ENCODE results near the gene GALNT12. TPM values are rescaled to one million over a fixed set of nuclear protein-coding genes. Genes with fewer than 3 reads are reported as not detected.

Gene GALNT12
- total RNA-seq, 3 donors from 2014 or later, result 2.6 to 6.6 (median 3.9) TPM

DNA sequence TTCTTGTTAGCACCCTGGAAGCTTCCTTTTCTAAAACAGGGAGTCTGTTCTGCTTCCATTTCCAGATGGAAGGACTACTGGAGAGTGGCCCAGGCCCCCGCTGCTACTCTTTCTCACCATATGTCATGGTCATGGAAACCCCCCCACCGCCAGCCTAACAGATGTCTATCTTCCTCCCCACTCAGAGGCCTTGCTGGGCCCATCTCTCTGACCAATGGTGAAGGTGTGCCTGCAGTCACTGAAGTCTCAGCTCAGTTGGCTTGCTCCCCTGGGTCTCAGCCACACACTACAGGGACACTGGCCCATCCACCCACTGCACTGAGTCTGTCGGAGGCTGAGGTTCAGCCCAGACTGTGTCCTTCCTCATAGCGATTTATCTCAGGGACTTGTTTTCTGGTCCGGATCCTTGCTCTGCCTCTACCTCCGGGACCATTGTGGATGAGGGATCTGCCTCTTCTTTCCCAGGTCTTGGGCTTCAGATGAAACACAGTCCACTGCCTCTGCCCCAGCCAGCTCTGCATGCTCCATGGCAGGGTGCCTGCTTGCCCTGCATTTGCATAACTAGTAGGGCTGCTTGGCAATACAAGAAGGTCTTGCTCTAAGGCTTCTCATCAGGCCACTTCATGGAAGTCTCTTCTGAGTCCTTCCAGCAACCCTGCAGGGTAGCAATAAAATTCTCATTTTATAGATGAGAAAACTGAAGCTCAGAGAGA lies 30.8 kb downstream of the GALNT12 start:
- Histone ChIP-seq H3K4me3 (no peak overlapping the region), H3K36me3 (no peaks in the 10 kb centered on the region), H3K9me3 (no peaks in the 10 kb centered on the region), H3K27me3 (no peaks in the 10 kb centered on the region), H3K27ac (no peak overlapping the region), H3K4me1 (no peaks in the 10 kb centered on the region)
- TF ChIP-seq, protein P1, sequence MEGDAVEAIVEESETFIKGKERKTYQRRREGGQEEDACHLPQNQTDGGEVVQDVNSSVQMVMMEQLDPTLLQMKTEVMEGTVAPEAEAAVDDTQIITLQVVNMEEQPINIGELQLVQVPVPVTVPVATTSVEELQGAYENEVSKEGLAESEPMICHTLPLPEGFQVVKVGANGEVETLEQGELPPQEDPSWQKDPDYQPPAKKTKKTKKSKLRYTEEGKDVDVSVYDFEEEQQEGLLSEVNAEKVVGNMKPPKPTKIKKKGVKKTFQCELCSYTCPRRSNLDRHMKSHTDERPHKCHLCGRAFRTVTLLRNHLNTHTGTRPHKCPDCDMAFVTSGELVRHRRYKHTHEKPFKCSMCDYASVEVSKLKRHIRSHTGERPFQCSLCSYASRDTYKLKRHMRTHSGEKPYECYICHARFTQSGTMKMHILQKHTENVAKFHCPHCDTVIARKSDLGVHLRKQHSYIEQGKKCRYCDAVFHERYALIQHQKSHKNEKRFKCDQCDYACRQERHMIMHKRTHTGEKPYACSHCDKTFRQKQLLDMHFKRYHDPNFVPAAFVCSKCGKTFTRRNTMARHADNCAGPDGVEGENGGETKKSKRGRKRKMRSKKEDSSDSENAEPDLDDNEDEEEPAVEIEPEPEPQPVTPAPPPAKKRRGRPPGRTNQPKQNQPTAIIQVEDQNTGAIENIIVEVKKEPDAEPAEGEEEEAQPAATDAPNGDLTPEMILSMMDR (IDR thresholded peaks at IDR 0.05), result no peak
- TF ChIP-seq POLR2A (IDR thresholded peaks at IDR 0.05) (no peak), POLR2AphosphoS5 (IDR thresholded peaks at IDR 0.05) (no peak)
- no peak for DNase-seq (ENCODE audit: low spot score in 2 of 2)
- intact Hi-C loops (cut with DNase I; ENCODE audit: low total_unique reads), result no loop called here

DNA sequence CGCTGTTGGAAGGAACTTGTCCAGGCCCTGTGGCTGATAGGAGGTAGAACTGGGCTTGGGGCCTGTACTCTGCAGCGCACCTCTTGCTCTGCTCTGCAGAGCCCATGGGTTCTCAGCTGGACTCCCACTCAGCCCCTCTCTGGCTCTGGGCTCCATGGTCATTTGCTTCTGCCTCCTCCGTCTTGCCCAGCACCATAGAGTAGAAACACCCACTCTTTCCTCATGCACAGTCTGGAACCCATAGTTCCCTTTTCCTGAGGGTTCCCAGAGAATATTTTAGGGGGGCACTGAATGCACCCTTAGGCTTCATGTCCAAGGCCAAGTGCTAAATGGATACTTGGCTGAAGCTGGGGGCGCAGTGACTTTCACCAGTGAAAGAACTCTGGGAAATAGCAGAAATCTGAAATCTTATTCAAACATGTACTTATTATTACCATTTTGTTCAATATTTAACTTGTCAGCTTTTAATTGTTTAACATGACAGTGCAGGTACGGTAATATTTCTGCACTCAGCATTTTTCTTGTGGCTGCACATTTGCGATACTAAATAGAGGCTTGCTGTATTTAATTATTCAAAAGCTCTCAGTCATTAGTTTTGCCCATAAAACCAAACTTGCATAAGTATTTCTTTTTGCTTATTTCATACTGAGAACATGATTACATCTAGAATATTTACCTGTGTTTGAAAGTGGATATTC lies 31.5 kb downstream of the GALNT12 start:
- Histone ChIP-seq H3K9me3 (no peaks in the 10 kb centered on the region), H3K4me1 (no peaks in the 10 kb centered on the region), H3K27me3 (no peaks in the 10 kb centered on the region), H3K27ac (no peak overlapping the region), H3K4me3 (no peak overlapping the region), H3K36me3 (no peaks in the 10 kb centered on the region)
- intact Hi-C loops (cut with DNase I; ENCODE audit: low total_unique reads), result no loop called here
- DNase-seq (ENCODE audit: low spot score in 2 of 2), result no peak
- no peak for TF ChIP-seq POLR2AphosphoS5 (IDR thresholded peaks at IDR 0.05)
- TF ChIP-seq POLR2A (IDR thresholded peaks at IDR 0.05), result no peak
- TF ChIP-seq, protein P1 (IDR thresholded peaks at IDR 0.05), result no peak

DNA sequence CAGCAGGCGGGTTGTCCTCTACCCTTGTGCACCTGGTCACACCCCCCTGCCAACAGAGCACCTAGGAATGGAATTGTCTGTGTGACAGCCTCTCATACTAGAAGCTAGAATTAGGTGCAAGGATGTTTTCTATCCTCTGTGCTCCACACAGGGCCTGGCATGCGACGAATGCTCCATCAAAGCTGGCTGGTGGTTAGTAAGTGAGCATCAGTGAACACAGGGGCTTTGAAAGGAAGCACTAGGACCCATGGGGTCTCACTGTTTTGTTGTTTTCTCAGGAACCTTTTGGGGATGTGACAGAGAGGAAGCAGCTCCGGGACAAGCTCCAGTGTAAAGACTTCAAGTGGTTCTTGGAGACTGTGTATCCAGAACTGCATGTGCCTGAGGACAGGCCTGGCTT lies 32.3 kb downstream of the GALNT12 start:
- intact Hi-C loops (cut with DNase I; ENCODE audit: low total_unique reads), result no loop called here
- TF ChIP-seq POLR2AphosphoS5 (IDR thresholded peaks at IDR 0.05) (no peak), POLR2A (IDR thresholded peaks at IDR 0.05) (no peak)
- TF ChIP-seq, protein P1 (IDR thresholded peaks at IDR 0.05), result no peak
- H3K27ac ChIP-seq, result no peak overlapping the region
- no peaks in the 10 kb centered on the region for H3K36me3 ChIP-seq
- no peaks in the 10 kb centered on the region for H3K4me1 ChIP-seq
- no peak overlapping the region for H3K4me3 ChIP-seq
- no peak for DNase-seq (ENCODE audit: low spot score in 2 of 2)
- H3K9me3 ChIP-seq, result no peaks in the 10 kb centered on the region
- H3K27me3 ChIP-seq, result no peaks in the 10 kb centered on the region

- Histone ChIP-seq H3K36me3 (no peaks in the 10 kb centered on the region), H3K9me3 (no peaks in the 10 kb centered on the region), H3K4me1 (no peaks in the 10 kb centered on the region), H3K27ac (no peak overlapping the region), H3K27me3 (no peaks in the 10 kb centered on the region), H3K4me3 (no peak overlapping the region)
- DNase-seq (ENCODE audit: low spot score in 2 of 2), result no peak
- intact Hi-C loops (cut with DNase I; ENCODE audit: low total_unique reads), result no loop called here
- TF ChIP-seq, protein P1 (IDR thresholded peaks at IDR 0.05), result no peak
- no peak for TF ChIP-seq POLR2A (IDR thresholded peaks at IDR 0.05)
- TF ChIP-seq POLR2AphosphoS5 (IDR thresholded peaks at IDR 0.05), result no peak
Observed at GRCh38 chr9:98842510-98842909, 35.0 kb downstream of the GALNT12 start.

GRCh38 chr9:98846081-98846480 lies 38.6 kb downstream of the GALNT12 start:
- Histone ChIP-seq H3K4me1 (no peaks in the 10 kb centered on the region), H3K36me3 (no peaks in the 10 kb centered on the region), H3K27ac (no peak overlapping the region), H3K27me3 (no peaks in the 10 kb centered on the region), H3K9me3 (no peaks in the 10 kb centered on the region), H3K4me3 (no peak overlapping the region)
- no peak for DNase-seq (ENCODE audit: low spot score in 2 of 2)
- intact Hi-C loops (cut with DNase I; ENCODE audit: low total_unique reads), result no loop called here
- TF ChIP-seq POLR2A (IDR thresholded peaks at IDR 0.05) (no peak), POLR2AphosphoS5 (IDR thresholded peaks at IDR 0.05) (no peak)
- TF ChIP-seq, protein P1 (IDR thresholded peaks at IDR 0.05), result no peak

Measured in breast epithelium (tissue), 4 donors.